ENCODE data around the gene ORM2. TPM values are rescaled to one million over a fixed set of nuclear protein-coding genes. Genes with fewer than 3 reads are reported as not detected.
A peak's percentile ranks its signal among the peaks of the same experiment; 100 is the strongest.

The ORM2 gene
- total RNA-seq, 1 donor from 2014 or later = not detected

DNA sequence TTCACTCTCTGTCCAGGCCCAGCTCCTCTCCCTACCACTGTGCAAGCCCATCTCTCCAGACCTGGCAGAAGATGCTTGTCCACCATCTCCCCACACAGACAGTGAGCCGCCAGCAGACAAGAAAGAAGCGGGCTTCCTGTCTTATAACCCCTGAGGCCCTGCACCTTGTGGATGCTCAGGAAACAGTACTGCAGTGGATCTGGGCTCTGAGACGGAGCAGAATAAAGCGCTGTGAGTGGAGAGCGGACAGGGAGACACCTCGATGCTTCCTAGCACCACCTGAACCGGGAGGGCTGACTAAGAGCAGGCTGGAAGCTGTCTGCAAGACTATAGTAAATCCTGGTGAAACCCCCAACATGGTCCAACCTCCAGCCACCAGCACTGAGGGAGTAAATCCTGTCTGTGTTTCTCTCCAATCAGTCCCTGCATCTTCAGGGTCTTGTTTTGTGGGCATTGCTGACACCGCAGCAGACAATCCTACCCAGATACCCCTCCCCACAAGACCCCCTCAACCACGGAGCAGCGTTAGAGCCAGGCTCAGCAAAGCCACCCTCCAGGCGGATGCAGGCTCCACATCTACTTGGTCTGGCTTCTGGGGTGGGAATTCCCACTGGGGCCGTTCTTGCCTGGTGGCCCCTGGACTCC is 18.7 kb downstream of the ORM2 start:
- no peak for DNase-seq (ENCODE audit: low read depth in 2 of 2)

DNA sequence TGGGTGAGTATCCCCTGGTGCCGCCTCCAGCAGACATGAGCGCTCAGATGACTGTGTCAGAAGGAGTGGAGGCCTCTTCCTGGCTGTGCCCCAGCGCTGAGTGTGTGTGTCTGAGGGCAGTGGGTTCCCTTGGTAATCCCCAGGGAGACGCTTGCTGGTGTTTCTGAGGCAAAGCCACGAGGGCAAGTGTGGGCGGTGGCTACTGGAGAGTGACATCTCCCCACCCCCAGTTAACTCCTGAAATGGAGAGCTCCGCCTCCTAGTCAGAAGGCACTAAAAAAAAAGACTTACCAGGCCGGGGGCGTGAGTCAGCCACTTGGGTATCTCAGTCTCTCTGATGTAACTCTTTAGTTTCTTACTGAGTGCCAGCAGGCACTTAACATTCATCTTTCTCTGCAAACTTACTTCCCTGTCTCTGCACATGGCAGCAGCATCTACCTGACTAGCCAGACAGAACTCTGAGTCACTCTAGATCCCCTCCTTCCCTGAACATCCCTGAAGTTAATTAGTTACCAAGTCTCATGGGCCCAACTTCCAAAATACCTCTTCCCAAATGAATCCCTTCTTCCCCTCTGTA is 19.3 kb downstream of the ORM2 start:
- DNase-seq (ENCODE audit: low read depth in 2 of 2) = peak in 1 of 2 donors; percentile 53

DNA sequence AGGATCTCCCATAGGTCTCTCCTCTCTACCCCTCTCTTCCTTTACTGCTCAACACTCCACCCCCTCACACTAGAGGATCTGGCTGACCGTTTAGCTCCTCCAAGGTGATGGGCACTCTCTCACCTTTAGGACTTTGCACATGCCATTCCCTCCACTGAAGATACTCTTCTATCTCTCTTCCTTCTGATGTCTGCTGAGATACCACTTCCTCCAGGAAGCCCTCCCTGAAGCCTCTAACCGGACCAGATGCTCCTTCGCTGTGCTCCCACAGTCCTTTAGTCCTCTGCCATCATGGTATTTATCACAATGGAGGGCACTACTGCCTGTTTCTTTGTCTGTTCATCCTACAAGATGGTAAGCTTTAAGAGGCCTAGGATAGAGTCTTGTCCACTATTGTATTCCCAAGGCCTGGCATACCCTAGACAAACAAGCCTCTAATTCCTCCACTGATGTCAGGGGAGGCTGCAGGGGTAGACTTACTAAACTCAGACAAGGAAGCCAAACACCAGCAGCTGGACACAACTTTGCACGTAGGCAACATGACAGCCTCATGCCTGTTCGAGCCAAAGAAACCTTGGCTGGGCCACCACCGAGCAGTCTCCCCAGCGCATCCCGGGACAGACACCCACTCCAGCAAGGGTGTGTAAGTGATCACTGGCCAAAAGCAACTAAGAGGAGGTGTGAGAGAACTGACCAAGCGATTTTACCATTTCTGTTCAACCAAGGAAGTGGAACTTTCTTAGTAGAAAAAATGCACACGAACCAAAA is 20.2 kb downstream of the ORM2 start:
- no peak for DNase-seq (ENCODE audit: low read depth in 2 of 2)

DNA sequence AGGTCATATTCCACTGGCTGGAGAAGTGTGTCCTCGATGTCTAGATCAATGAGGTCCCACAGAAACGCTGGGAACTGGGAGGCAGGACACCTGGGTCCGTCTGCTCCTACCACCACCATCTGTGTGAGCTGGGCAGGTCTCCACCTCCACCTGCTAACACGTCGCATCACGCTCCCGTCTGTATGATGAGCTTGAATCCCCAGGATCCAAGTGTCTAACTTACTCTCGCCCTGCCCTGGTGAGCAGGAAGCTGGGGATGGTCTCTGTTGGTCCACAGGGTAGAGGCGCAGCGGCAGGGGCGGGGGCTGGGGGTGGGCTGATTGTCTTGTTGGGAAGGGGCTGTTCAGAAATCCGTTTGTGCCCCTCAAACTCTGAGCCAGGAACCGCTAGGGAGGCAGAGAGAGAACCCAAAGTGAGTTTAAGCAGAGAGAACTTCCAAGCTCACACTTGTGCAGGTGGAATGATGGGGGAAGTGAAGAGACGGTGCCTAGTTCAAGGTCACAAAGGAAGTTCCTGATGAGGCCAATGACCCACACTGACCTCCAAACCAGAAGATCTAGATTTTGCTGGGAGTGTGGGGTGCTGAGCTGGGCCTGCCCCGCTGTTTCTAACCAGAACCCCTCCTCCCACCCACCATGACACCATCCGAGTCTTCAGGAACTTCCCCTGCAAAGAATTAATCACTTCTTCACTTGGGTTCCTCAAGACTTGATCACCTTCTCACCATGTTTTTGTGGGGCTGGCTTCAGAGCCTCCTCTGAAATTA is 21.1 kb downstream of the ORM2 start:
- DNase-seq (ENCODE audit: low read depth in 2 of 2) = no peak

DNA sequence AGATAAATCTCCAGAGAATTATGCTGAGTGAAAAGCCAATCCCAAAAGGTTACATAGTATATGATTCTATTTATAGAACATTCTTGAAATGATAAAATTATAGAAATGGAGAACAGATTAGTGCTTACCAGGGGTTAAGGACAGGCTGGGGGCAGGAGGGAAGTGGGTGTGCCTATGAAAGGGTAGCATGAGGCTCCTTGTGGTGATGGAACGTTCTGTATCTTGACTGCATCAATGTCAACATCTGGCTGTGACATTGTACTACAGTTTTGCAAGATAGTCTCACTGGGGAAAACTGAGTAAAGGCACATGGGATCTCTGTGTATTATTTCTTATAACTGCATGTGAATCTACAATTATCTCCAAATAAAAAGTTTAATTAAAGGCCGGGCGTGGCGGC is 22.3 kb downstream of the ORM2 start:
- DNase-seq (ENCODE audit: low read depth in 2 of 2) = no peak

DNA sequence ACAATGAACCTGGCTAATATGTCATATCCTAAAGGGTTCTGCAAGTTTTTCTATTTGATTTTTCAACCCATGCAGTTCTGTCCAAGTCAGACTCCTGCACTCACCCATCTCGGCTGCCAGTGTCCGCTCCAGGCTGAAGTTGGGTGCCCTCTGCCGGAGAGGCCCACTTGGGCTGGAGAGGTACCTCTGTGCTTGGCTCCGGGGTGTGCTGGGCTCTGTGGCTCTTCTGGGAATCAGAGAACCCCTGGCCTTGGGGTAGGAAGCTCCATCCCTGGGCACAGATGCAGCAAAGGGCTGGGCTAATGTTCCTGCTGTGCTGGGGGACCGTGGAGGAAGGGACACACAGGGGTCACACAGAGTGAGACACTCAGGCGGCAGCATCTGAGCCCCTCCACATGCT is 26.2 kb downstream of the ORM2 start:
- DNase-seq (ENCODE audit: low read depth in 2 of 2) = no peak

DNA sequence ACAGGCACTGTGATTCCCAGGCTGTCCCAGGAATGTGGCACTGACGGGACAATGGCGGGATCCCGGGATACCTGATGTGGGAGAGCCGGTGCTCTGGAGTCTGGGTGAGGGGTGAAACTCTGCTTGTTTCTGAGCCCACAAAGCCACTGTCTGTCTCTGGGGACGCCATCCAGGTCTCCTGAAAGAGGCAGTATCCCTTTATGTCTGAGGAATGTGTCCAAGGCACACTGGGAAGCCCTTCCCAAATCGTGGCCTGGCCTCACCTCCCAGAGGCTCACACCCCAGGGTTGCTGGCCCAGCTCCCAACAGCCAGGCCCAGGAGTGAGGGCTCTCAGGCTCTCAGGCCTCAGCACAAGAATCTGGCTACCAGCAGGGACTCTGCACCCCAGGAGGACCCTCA is 27.1 kb downstream of the ORM2 start:
- no peak for DNase-seq (ENCODE audit: low read depth in 2 of 2)

DNA sequence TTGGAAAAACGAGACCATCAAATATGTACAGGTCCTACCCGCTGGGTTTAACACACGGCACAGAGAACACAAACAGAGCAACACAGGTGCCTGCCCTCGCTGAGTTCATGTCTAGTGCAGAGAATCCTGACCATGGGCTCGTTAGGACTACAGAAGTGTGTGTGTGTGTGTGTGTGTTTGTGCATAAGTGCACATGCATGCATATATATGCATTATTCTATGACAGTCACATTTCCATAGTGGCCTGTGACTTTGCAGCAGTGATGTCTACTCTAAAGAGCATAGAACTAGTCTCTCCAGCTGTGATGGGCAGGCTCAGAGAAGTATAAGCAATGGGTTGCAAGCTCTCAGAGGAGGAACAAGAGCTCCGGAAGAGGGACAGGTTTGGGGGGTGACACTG is 27.7 kb downstream of the ORM2 start:
- DNase-seq (ENCODE audit: low read depth in 2 of 2) = no peak

DNA sequence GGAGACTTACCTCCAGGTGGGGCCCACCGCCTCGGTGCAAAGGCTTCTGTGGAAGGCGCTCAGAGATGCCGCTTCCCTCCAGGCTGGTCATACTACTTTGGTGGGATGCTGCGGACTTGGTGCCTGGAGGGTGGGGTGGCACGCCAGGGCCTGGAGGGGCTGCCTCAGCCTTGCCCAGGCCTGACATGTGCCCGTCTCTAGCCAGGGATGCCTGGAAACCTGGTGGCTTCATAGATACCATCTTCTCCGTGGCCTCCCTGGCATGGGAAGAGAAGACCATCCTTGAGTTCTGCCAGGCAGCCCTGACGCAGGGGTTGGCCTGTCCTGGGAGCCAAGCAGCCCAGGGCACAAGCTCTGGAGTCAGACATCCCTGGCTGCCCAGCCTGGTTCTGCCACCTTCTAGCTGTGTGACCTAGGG is 28.3 kb downstream of the ORM2 start:
- DNase-seq (ENCODE audit: low read depth in 2 of 2) = no peak

DNA sequence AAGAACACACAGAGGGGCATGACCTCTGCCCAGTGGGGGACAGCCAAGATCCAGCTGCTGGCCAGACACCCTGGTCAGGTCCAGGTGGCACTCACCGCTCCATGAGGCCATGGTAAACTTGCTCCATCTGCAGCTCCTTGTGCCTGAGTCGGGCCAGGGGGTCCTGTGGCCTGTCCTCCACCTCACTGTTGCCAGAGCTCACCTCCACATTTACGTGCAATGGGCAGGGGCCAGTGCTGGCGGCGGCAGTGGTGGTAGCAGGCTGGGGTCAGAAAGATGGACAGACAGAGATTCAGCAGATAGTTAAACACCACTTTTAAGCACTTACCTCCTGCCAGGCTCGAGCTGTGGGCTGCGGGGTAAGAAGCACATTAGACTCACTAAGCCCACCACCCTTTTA is 30.1 kb downstream of the ORM2 start:
- no peak for DNase-seq (ENCODE audit: low read depth in 2 of 2)

DNA sequence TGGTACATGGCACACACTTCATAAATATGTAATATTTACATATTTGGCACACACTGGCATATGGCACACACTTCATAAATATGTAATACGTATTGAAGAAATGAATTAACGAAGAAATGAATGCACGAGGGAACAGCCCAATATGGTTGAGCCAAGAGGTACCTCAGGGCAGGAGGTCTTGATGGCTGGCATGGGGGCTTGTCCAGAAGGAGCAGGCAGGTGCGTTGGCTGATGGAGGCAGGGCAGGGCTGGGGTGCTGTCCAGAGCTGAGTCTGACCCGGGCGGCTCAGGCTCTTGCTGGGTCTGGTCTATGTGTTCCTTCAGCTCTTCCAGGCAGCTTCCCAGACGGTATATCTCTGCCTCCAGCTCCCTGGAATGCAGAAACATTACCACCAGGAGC is 31.9 kb downstream of the ORM2 start:
- DNase-seq (ENCODE audit: low read depth in 2 of 2) = no peak

DNA sequence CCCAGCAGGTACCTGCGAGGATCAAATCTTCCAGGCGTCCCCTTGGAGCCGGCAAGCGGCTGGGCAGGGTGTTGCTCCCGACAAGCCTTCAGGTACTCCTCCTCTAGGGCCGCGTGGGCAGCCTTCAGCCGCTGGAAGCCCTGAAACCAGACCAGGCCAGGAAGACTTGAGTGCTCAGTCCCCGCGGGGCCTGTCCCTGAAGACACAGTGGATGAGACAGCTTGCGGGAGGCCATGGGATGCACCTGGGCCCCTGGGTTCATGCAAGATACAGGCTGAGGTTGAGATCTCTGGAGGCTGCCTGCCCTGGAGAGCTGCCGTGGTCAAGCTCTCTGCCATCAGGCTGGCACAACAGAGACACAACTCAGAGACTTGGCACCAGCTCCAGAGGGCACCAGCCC is 32.7 kb downstream of the ORM2 start:
- DNase-seq (ENCODE audit: low read depth in 2 of 2) = no peak

DNA sequence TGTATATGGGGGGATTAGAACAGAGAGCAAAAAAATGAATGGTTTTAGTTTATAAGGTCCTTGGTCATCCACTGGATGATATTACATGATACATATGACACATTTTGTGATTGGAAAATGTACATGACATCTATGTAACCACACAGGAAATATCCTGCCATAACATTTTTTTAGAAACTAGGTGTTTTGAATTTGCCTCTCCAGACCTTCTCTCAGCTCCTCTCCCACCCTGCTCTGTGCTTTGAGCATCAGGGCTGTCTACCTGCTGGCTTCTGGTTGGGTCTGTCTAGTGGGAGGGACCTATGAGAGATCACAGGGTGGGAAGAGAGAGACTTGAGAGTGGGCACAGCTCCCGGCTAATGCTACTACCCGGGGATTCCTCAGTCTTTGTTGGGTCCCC is 33.8 kb downstream of the ORM2 start:
- DNase-seq (ENCODE audit: low read depth in 2 of 2) = no peak

DNA sequence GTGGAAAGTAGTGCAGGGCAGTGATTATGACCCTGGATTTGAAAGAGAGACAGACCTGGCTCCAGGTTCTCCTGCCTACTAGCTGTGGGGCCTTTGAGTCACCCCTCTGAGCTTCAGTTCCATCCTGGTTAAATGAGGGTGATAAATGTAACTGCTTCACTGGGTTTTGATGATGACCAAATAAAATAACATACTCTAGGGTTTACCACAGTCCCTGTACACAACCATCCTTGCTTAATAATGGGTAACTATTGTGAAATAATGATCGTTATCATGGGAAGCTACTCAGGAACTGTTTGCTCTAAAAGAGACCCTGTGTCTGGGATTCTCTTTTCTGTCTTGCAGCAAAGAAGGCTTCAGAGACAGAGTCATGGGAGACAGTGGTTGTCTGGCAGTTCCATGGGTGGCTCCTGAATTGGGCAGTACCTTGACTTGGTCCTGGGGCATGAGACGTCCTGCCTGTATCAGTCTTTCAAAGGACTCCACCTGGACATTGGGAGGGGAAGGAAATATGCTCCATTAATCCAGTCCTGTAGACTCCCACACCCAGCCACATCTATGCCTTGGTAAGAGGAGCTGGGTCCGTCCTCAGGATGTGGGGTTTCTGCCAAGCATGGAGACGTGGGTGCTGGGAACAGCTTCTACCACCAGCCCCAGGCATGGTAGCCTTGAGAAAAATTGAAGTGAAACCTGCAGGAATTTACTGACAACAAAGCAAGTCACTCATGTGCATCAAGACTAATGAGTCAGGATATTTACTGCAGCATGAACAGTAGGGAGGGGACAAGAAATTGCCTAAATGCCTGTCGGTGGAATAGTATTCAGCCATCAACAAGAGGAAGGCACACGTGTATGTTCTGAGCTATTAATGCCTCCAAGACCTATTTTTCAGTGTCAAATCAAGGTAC is 34.7 kb downstream of the ORM2 start:
- no peak for DNase-seq (ENCODE audit: low read depth in 2 of 2)

DNA sequence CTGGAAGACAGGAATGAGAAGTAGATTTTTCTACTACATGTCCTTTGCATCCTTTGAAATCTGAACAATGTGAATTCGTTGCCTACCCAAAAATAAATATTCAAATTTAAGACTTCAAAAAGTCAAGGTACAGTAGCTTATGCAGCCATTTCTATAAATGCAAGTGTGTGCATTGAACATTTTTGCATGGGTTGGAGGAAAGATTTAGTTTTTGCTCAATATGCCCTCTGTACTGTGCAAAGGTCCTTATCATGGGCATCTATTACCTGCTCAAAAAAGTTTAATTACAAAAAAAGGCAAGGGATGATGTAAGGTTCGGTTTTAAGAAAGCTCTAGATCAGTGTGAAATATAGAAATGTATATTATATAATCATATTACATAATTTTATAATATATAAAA is 35.5 kb downstream of the ORM2 start:
- DNase-seq (ENCODE audit: low read depth in 2 of 2) = no peak

DNA sequence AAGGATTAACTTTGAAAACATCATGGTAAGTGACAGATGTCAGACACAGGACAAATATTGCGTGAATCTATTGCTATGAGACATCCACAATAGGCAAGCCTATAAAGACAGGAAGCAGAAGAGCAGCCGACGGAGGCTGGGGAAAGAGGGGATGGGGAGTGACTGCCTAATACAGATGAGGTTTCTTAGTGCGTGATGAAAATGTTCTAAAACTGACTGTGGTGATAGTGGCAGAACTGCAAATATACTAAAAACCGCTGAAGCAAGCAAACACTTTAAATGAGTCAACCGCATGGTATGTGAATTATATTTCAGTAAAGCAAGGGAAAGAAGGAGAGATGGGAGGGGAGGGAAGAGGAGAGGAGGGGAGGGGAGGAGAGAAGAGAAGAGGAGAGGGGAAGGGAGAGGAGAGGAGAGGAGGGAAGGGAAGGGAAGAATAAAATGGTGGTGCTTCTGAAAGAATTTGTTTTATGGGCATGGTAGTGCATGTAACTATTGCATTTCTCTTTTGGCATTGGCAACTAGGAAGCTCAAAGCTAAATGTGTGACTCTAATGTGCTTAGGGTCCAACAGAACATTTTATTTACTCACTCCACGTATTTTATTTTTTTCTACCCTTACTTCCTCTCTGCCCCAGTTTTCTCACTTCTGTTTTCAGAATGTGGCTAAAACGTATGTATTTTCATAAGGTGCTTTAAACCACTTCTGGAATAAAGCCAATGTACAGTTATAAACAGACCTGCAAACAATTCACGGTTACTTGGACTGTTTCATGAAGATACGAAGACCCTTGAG is 36.9 kb downstream of the ORM2 start:
- DNase-seq (ENCODE audit: low read depth in 2 of 2) = no peak

DNA sequence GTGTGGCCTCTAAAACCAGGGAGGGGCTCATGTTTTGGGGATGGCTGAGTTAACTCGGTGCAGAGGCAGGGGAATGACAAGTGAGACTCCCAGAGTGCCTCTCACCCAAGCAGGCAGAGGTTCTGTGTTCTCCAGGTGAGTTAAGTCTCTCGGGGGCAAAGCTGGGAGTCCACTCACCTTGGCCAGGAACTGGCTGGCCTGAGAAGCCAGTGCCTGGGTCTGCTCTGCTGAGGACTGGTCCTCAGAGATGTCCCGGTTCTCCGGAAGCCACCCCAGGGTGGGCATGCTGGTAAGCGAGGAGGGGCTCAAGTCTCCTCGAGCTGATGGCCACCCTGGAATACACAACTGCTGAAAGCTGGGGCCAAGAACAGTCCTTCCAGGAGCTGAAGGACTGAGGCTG is 37.7 kb downstream of the ORM2 start:
- DNase-seq (ENCODE audit: low read depth in 2 of 2) = no peak

DNA sequence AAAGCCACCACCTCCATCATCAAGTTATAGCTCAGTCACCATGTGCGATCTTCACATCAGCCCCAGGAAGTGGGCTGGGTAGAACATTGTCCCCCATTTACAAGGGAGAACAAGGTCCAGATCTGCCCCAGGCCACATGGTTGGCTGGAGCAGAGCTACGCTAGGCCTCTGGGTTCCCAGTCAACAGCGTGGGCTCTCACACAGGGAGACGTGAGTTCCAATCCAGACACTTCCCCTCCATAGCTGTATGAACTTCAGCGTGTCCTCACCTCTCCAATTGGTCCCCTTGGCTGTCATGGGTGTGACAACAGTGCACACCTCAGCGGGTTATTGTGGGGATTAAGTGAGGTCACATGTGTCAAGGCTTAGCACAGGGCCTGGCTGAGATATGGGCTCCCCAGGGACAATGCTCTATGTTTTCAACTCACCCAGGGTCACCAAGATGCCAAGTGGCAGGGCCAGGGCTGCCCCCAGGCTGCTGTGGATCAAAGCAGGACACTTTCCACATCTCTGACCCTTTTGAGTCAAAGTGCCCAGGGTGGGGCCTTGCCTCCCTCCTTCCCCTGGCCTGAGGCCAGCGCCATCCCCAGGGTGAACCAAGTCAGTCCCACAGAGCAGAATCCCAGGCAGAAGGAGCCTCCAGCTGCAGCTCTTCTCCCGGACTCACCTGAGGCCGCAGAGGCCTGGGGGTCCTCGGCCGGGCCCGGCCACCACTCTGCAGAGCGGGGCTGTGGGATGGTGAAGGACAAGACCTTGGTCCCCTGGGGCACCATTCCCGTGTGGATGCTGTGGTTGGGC is 38.3 kb downstream of the ORM2 start:
- DNase-seq (ENCODE audit: low read depth in 2 of 2) = no peak
